Measurements from ENCODE around the gene ERG. TPM values are rescaled to one million over a fixed set of nuclear protein-coding genes. Genes with fewer than 3 reads are reported as not detected.

The ERG gene
- total and polyA plus RNA-seq, 5 donors = 6.6 to 20.1 (median 16.7) TPM

DNA sequence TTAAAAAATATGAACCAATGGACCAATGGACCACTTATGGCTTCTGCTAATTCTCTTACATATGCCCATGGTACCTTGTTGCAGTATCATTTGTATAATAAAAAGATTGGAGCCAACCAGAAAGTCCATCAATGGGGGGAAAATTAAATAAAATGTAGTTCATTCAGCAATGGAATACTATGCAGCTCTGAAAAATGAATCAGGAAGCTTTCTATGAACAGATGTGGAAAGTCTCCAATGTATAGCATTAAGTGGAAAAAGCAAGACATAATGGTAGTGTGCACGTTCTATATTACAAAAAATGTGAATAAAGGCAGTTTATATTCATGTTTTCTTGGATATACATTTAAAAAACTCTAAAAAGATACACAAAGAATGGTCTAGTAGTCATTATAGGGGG lies 140.2 kb downstream of the ERG start:
- Histone ChIP-seq H3K4me3 (ENCODE audit: low read length) (no peak overlapping the region), H3K27me3 (ENCODE audit: control insufficient read depth, insufficient read depth) (no peaks in the 10 kb centered on the region), H3K4me1 (ENCODE audit: control insufficient read depth, insufficient read depth, low read length) (no peaks in the 10 kb centered on the region), H3K9me3 (ENCODE audit: control insufficient read depth, low read length) (no peaks in the 10 kb centered on the region), H3K27ac (ENCODE audit: low read length) (no peak overlapping the region)
- ATAC-seq (no peak), DNase-seq (no peak)
- intact Hi-C loops (cut with DNase I) = loop anchor here (5.0 to 10.0 kb wide), 2 partner anchors 196 to 653 kb away; no protein-coding TSS in a partner anchor
- 81% methylated on average over 1 of the region's 1 CpG for WGBS

- Histone ChIP-seq H3K27me3 (ENCODE audit: control insufficient read depth, insufficient read depth) (no peaks in the 10 kb centered on the region), H3K4me1 (ENCODE audit: control insufficient read depth, insufficient read depth, low read length) (no peaks in the 10 kb centered on the region), H3K27ac (ENCODE audit: low read length) (no peak overlapping the region), H3K4me3 (ENCODE audit: low read length) (no peak overlapping the region), H3K9me3 (ENCODE audit: control insufficient read depth, low read length) (no peaks in the 10 kb centered on the region)
- intact Hi-C loops (cut with DNase I) = loop anchor here (2.0 to 10.0 kb wide), 4 partner anchors 138 to 652 kb away; no protein-coding TSS in a partner anchor
- no peak for DNase-seq
- WGBS = 77% methylated on average over 14 of the region's 14 CpGs
- no peak for ATAC-seq
These were observed 141.2 kb downstream of the ERG start for GRCh38 chr21:38356883-38357625.

GRCh38 chr21:38355992-38356781 lies 142.1 kb downstream of the ERG start:
- H3K4me3 ChIP-seq (ENCODE audit: low read length) = no peak overlapping the region
- DNase-seq = peak; percentile 75 to 92 (median 91)
- H3K9me3 ChIP-seq (ENCODE audit: control insufficient read depth, low read length) = no peaks in the 10 kb centered on the region
- H3K27me3 ChIP-seq (ENCODE audit: control insufficient read depth, insufficient read depth) = no peaks in the 10 kb centered on the region
- peak; percentile 81 to 87 for ATAC-seq
- H3K4me1 ChIP-seq (ENCODE audit: control insufficient read depth, insufficient read depth, low read length) = no peaks in the 10 kb centered on the region
- intact Hi-C loops (cut with DNase I) = loop anchor here (2.0 to 10.0 kb wide), 4 partner anchors 137 to 651 kb away; no protein-coding TSS in a partner anchor
- no peak overlapping the region for H3K27ac ChIP-seq (ENCODE audit: low read length)
- WGBS = 8% methylated on average over 20 of the region's 20 CpGs

DNA sequence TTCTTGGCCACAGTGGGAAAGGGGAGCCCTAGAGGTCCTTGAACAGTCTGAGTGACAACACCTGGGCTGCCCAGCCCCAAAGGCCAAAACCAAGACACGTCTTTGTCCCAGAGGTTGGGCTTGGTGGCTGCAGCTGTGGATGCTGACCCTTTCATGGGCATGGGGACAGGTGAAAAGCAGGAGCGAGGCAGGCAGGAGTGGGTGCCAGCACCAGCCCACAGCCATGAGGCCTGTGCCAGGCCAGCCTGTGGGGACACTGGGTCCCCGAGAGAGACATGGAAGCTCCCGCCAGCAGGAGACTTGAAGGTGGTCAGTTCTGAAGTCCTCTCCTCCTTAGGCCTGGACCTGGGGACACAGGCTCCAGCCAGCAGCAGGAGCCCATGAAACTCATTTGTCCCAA lies 142.9 kb downstream of the ERG start:
- Histone ChIP-seq H3K9me3 (ENCODE audit: control insufficient read depth, low read length) (no peaks in the 10 kb centered on the region), H3K27ac (ENCODE audit: low read length) (no peak overlapping the region)
- DNase-seq = no peak

GRCh38 chr21:38354746-38355145 lies 143.5 kb downstream of the ERG start:
- 80% methylated on average over 2 of the region's 2 CpGs for WGBS
- Histone ChIP-seq H3K4me3 (ENCODE audit: low read length) (no peak overlapping the region), H3K27me3 (ENCODE audit: control insufficient read depth, insufficient read depth) (no peaks in the 10 kb centered on the region), H3K9me3 (ENCODE audit: control insufficient read depth, low read length) (no peaks in the 10 kb centered on the region), H3K4me1 (ENCODE audit: control insufficient read depth, insufficient read depth, low read length) (no peaks in the 10 kb centered on the region), H3K27ac (ENCODE audit: low read length) (no peak overlapping the region)
- DNase-seq (no peak), ATAC-seq (no peak)
- intact Hi-C loops (cut with DNase I) = loop anchor here (2.0 to 10.0 kb wide), 6 partner anchors 136 to 650 kb away; no protein-coding TSS in a partner anchor

More for the DNA sequence above, 142.9 kb downstream of the ERG start:
- Histone ChIP-seq H3K27me3 (ENCODE audit: control insufficient read depth, insufficient read depth) (no peaks in the 10 kb centered on the region), H3K4me1 (ENCODE audit: control insufficient read depth, insufficient read depth, low read length) (no peaks in the 10 kb centered on the region), H3K4me3 (ENCODE audit: low read length) (no peak overlapping the region)
- intact Hi-C loops (cut with DNase I) = loop anchor here (2.0 to 10.0 kb wide), 3 partner anchors 137 to 651 kb away; no protein-coding TSS in a partner anchor
- 97% methylated on average over 4 of the region's 4 CpGs for WGBS
- ATAC-seq = no peak

- no peak overlapping the region for H3K27ac ChIP-seq (ENCODE audit: low read length)
- intact Hi-C loops (cut with DNase I) = loop anchor here (2.0 to 10.0 kb wide), 5 partner anchors 135 to 649 kb away; no protein-coding TSS in a partner anchor
- peak in 1 of 3 donors; percentile 29 for DNase-seq
These were observed 144.0 kb downstream of the ERG start for GRCh38 chr21:38354231-38354630.

GRCh38 chr21:38352536-38353219 lies 145.6 kb downstream of the ERG start:
- no peaks in the 10 kb centered on the region for H3K9me3 ChIP-seq (ENCODE audit: control insufficient read depth, low read length)
- H3K27ac ChIP-seq (ENCODE audit: low read length) = no peak overlapping the region
- WGBS = 48% methylated on average over 6 of the region's 6 CpGs
- no peaks in the 10 kb centered on the region for H3K4me1 ChIP-seq (ENCODE audit: control insufficient read depth, insufficient read depth, low read length)
- DNase-seq = peak; percentile 57 to 79 (median 62)
- no peak overlapping the region for H3K4me3 ChIP-seq (ENCODE audit: low read length)
- ATAC-seq = peak in 1 of 2 donors; percentile 48
- intact Hi-C loops (cut with DNase I) = loop anchor here (5.0 to 10.0 kb wide), 4 partner anchors 135 to 648 kb away; no protein-coding TSS in a partner anchor
- H3K27me3 ChIP-seq (ENCODE audit: control insufficient read depth, insufficient read depth) = no peaks in the 10 kb centered on the region

More at GRCh38 chr21:38354231-38354630, 144.0 kb downstream of the ERG start:
- ATAC-seq = no peak
- H3K4me1 ChIP-seq (ENCODE audit: control insufficient read depth, insufficient read depth, low read length) = no peaks in the 10 kb centered on the region
- no peaks in the 10 kb centered on the region for H3K9me3 ChIP-seq (ENCODE audit: control insufficient read depth, low read length)
- H3K4me3 ChIP-seq (ENCODE audit: low read length) = no peak overlapping the region
- WGBS = 93% methylated on average over 10 of the region's 10 CpGs
- no peaks in the 10 kb centered on the region for H3K27me3 ChIP-seq (ENCODE audit: control insufficient read depth, insufficient read depth)

- ATAC-seq = no peak
- Histone ChIP-seq H3K4me1 (ENCODE audit: control insufficient read depth, insufficient read depth, low read length) (no peaks in the 10 kb centered on the region), H3K27ac (ENCODE audit: low read length) (no peak overlapping the region), H3K4me3 (ENCODE audit: low read length) (no peak overlapping the region), H3K9me3 (ENCODE audit: control insufficient read depth, low read length) (no peaks in the 10 kb centered on the region), H3K27me3 (ENCODE audit: control insufficient read depth, insufficient read depth) (no peaks in the 10 kb centered on the region)
- WGBS = 52% methylated on average over 10 of the region's 10 CpGs
- intact Hi-C loops (cut with DNase I) = loop anchor here (5.0 to 10.0 kb wide), 4 partner anchors 135 to 647 kb away; no protein-coding TSS in a partner anchor
- DNase-seq = no peak
These were observed 146.2 kb downstream of the ERG start for GRCh38 chr21:38351961-38352521.

DNA sequence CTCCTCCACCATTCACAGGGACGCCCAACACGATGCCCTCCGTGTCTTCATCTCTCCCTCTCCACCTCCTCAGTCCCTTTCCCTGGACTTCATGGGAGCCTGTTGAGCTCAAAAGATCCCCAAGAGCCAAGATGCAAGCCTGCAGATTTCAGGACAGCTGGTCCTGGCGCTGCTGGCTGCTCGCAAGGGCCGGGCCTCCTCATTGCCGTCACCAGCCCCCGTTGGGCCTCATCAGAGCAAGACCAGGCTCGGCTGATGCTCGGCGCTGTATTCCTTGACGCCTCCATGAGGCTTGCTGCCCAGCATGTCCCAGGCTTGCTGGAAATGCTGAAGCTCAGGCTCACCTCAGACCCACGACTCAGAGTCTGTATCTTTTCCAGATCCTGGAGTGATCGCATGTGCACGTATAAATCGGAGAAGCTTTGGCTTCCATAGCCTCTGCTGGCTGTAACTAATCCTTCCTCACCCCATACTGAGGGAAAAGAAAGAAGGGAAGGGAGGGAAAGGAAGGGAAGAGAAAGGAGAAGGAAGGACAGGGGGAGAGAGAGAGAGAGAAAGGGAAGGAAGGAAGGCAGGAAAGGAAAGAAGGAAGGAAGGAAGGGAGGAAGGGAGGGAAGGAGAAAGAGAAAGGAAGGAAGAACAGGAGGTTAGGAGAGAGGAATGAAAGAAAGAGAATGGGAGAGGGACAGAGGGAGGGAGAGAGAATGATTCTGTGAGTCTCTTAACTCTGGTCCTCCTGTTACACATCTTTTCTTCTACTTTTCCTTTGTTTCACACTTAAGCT lies 146.9 kb downstream of the ERG start:
- peak; percentile 53 to 67 for ATAC-seq
- Histone ChIP-seq H3K4me3 (ENCODE audit: low read length) (no peak overlapping the region), H3K9me3 (ENCODE audit: control insufficient read depth, low read length) (no peaks in the 10 kb centered on the region), H3K4me1 (ENCODE audit: control insufficient read depth, insufficient read depth, low read length) (no peaks in the 10 kb centered on the region), H3K27ac (ENCODE audit: low read length) (no peak overlapping the region), H3K27me3 (ENCODE audit: control insufficient read depth, insufficient read depth) (no peaks in the 10 kb centered on the region)
- DNase-seq = peak; percentile 67 to 84 (median 68)
- WGBS = 74% methylated on average over 16 of the region's 16 CpGs
- intact Hi-C loops (cut with DNase I) = loop anchor here (5.0 to 10.0 kb wide), 4 partner anchors 134 to 647 kb away; no protein-coding TSS in a partner anchor
